OCI-LY7 (cell line): ENCODE measurements around the gene PCDHA7. TPM values are rescaled to one million over a fixed set of nuclear protein-coding genes. Genes with fewer than 3 reads are reported as not detected.

Experiments used
- BruUV-seq: library from RNA; stranded (reverse); fragments of 400-500 nt; replicated peaks from 2 replicates; lab custom pipeline; 2021; lab: Mats Ljungman, UMichigan
- CTCF ChIA-PET: fragments of 300-600 bp; sonication (Branson Sonifier 250); formaldehyde crosslinking; loops from one replicate; lab custom pipeline; 2022; ENCODE audit warnings: antibody characterized with exemption; ENCODE audit not compliant: unreplicated experiment; lab: Charles Lee
- POLR2A ChIA-PET: fragments of 300-600 bp; sonication (Branson Sonifier 250); formaldehyde crosslinking; loops from one replicate; lab custom pipeline; 2022; ENCODE audit warnings: antibody characterized with exemption; lab: Charles Lee
- DNase-seq: peaks from one replicate; pipeline ENCODE4 v3.0.0-alpha.2; 2015; ENCODE audit warnings: low spot score
- H2AFZ ChIP-seq: fragments of 200-600 bp; sonication (generic), shearing (Covaris generic); 2 replicates; pipeline ENCODE4 v1.6.1; 2014; ENCODE audit warnings: mild to moderate bottlenecking, antibody characterized with exemption, low read length, moderate library complexity
- H3K27ac ChIP-seq: fragments of 200-600 bp; sonication (generic); 2 replicates; pipeline ENCODE4 v1.5.1; 2014; ENCODE audit warnings: mixed run types, low read depth, mild to moderate bottlenecking, moderate library complexity, low read length, inconsistent platforms; ENCODE audit not compliant: poor library complexity, severe bottlenecking
- H3K36me3 ChIP-seq: fragments of 200-600 bp; sonication (generic); 2 replicates; pipeline ENCODE4 v1.6.1; 2014; ENCODE audit warnings: mild to moderate bottlenecking, antibody characterized with exemption, low read length, moderate library complexity, mixed read lengths; ENCODE audit not compliant: insufficient read depth
- H3K4me1 ChIP-seq: fragments of 200-600 bp; sonication (generic); 2 replicates; pipeline ENCODE4 v1.5.1; 2014; ENCODE audit warnings: mild to moderate bottlenecking, low read length; ENCODE audit not compliant: insufficient read depth, poor library complexity, severe bottlenecking
- H3K4me2 ChIP-seq: fragments of 200-600 bp; sonication (generic); 2 replicates; pipeline ENCODE4 v1.6.1; 2014; ENCODE audit warnings: mild to moderate bottlenecking, low read length
- H3K4me3 ChIP-seq: fragments of 200-600 bp; sonication (generic); 2 replicates; pipeline ENCODE4 v1.5.1; 2014; ENCODE audit warnings: mild to moderate bottlenecking, low read depth, low read length; ENCODE audit not compliant: poor library complexity, severe bottlenecking
- H3K79me2 ChIP-seq: fragments of 200-600 bp; sonication (generic); 2 replicates; pipeline ENCODE4 v1.6.1; 2016; ENCODE audit warnings: low read depth, mild to moderate bottlenecking, low read length, moderate library complexity, mixed read lengths; ENCODE audit not compliant: insufficient read depth
- H3K9me2 ChIP-seq: fragments of 200-600 bp; sonication (generic); 2 replicates; pipeline ENCODE4 v1.6.1; 2016; ENCODE audit warnings: mild to moderate bottlenecking, low read length, mixed read lengths; ENCODE audit not compliant: insufficient read depth
- H3K9me3 ChIP-seq: fragments of 200-600 bp; sonication (generic); 2 replicates; pipeline ENCODE4 v1.6.1; 2014; ENCODE audit warnings: mild to moderate bottlenecking, mixed run types, low read length, mixed read lengths
- H4K20me1 ChIP-seq: fragments of 200-600 bp; sonication (generic); 2 replicates; pipeline ENCODE4 v1.6.1; 2014; ENCODE audit warnings: mild to moderate bottlenecking, antibody characterized with exemption, low read length, moderate library complexity, mixed read lengths; ENCODE audit not compliant: insufficient read depth
- CTCF ChIP-seq: fragments of 200-600 bp; sonication (generic); conservative IDR thresholded peaks from 2 replicates; pipeline ENCODE4 v1.5.1; 2014; ENCODE audit warnings: mild to moderate bottlenecking, antibody characterized with exemption, low read length, moderate library complexity, mixed read lengths
- EZH2phosphoT487 ChIP-seq: fragments of 200-600 bp; sonication (generic); IDR thresholded peaks from 2 replicates; pipeline ENCODE4 v1.6.1; 2018; ENCODE audit warnings: low read depth, borderline replicate concordance, mild to moderate bottlenecking, mixed run types, antibody characterized with exemption, low read length, moderate library complexity, mixed read lengths
- intact Hi-C: fragments of 100-400 bp; cut with micrococcal nuclease; formaldehyde crosslinking; loops from one replicate; pipeline ENCODE4 v1.10.0; 2022; ENCODE audit not compliant: unreplicated experiment
- total RNA-seq, 2 experiments: library from RNA; depleted of rRNA in 1 of 2; stranded (reverse); fragments of >200 nt in 1 of 2; shearing (Covaris generic) in 1 of 2; gene quantifications; 2 replicates each; pipeline ENCODE4 v1.2.3, GENCODE V29; 2014 to 2022

The PCDHA7 gene
- total RNA-seq, 2 experiments from 2014 or later: not detected

GRCh38 chr5:140877262-140877581, 43.2 kb downstream of the PCDHA7 start:
- TF ChIP-seq EZH2phosphoT487: no peak
- no peak for TF ChIP-seq CTCF
- no peak overlapping the region for H3K4me3 ChIP-seq
- intact Hi-C loops: no loop called here

GRCh38 chr5:140881889-140882590, 48.0 kb downstream of the PCDHA7 start, which contains the start of gene PCDHA13:
TSS of gene PCDHA13 (plus strand) at chr5:140882124. CDS start at chr5:140882269, 145 bp downstream.
- no peak within 1 kb of the TSS for H2AFZ ChIP-seq
- H3K4me1 ChIP-seq: no peaks in the 10 kb centered on the region
- TF ChIP-seq EZH2phosphoT487 (no peak), CTCF (no peak)
- no peaks in the 10 kb centered on the region for H3K9me3 ChIP-seq
- intact Hi-C loops: no loop called here
- H3K36me3 ChIP-seq: no peaks in the 10 kb centered on the region
- no peaks in the 10 kb centered on the region for H3K79me2 ChIP-seq
- no peak for DNase-seq
- no peak within 1 kb of the TSS for H3K27ac ChIP-seq
- no peak within 1 kb of the TSS for H3K4me3 ChIP-seq
- no peaks in the 10 kb centered on the region for H4K20me1 ChIP-seq
- BruUV-seq: no TSS peak
- POLR2A ChIA-PET: interaction anchor here (0.7 kb wide), 1 partner anchor 10 kb away, joined by 3 read pairs; no protein-coding TSS in a partner anchor
- H3K4me2 ChIP-seq: no peak within 1 kb of the TSS
- H3K9me2 ChIP-seq: no peaks in the 10 kb centered on the region
- CTCF ChIA-PET: no interaction called here

More at GRCh38 chr5:140877262-140877581, 43.2 kb downstream of the PCDHA7 start:
- ChIA-PET POLR2A (no interaction called here), CTCF (no interaction called here)
- Histone ChIP-seq H2AFZ (no peak overlapping the region), H3K9me2 (no peaks in the 10 kb centered on the region), H3K79me2 (no peaks in the 10 kb centered on the region), H3K27ac (no peak overlapping the region), H3K4me1 (no peaks in the 10 kb centered on the region), H3K9me3 (no peaks in the 10 kb centered on the region), H3K36me3 (no peaks in the 10 kb centered on the region), H4K20me1 (no peaks in the 10 kb centered on the region), H3K4me2 (no peak overlapping the region)
- no peak for DNase-seq
- BruUV-seq: no TSS peak

GRCh38 chr5:140882591-140882899, 48.5 kb downstream of the PCDHA7 start:
- Histone ChIP-seq H3K4me3 (no peak overlapping the region), H3K9me3 (no peaks in the 10 kb centered on the region), H3K27ac (no peak overlapping the region), H3K36me3 (no peaks in the 10 kb centered on the region), H3K79me2 (no peaks in the 10 kb centered on the region), H3K9me2 (no peaks in the 10 kb centered on the region), H2AFZ (no peak overlapping the region), H3K4me1 (no peaks in the 10 kb centered on the region), H4K20me1 (no peaks in the 10 kb centered on the region), H3K4me2 (no peak overlapping the region)
- BruUV-seq: no TSS peak
- ChIA-PET CTCF (no interaction called here), POLR2A (no interaction called here)
- TF ChIP-seq EZH2phosphoT487 (no peak), CTCF (peak; percentile 49)
- no peak for DNase-seq
- intact Hi-C loops: no loop called here
